ENCODE measurements around the gene EDAR.

The EDAR gene

GRCh38 chr2:109018452-109018851 is 29.4 kb upstream of the EDAR start:
- H3K27me3 ChIP-seq (ENCODE audit: insufficient read depth, poor library complexity, severe bottlenecking) = peaks cover 3% of the 10 kb centered on the region
- no peak for DNase-seq (ENCODE audit: low read depth in 1 of 2, low spot score in 1 of 2)
- no peak overlapping the region for H3K4me3 ChIP-seq (replicated peaks; ENCODE audit: insufficient read depth, low read length)

GRCh38 chr2:109017017-109017416 is 28.0 kb upstream of the EDAR start:
- no peak overlapping the region for H3K27ac ChIP-seq (replicated peaks)
- TF ChIP-seq GABPA (IDR thresholded peaks at IDR 0.05; ENCODE audit: low read depth) (no peak), REST (IDR thresholded peaks at IDR 0.05; ENCODE audit: insufficient replicate concordance, low read depth) (no peak), POLR2AphosphoS5 (IDR thresholded peaks at IDR 0.05; ENCODE audit: low read depth) (no peak), SPI1 (IDR thresholded peaks at IDR 0.05; ENCODE audit: borderline replicate concordance, low read depth) (no peak), CTCF (IDR thresholded peaks at IDR 0.05; ENCODE audit: insufficient read depth, low read length) (no peak)
- peaks cover 3% of the 10 kb centered on the region for H3K27me3 ChIP-seq (ENCODE audit: insufficient read depth, poor library complexity, severe bottlenecking)
- DNase-seq (ENCODE audit: low read depth in 1 of 2, low spot score in 1 of 2) = no peak
- no peak overlapping the region for H3K4me3 ChIP-seq (replicated peaks; ENCODE audit: insufficient read depth, low read length)

More at GRCh38 chr2:109018452-109018851, 29.4 kb upstream of the EDAR start:
- H3K27ac ChIP-seq (replicated peaks) = no peak overlapping the region
- TF ChIP-seq GABPA (IDR thresholded peaks at IDR 0.05; ENCODE audit: low read depth) = no peak
- no peak for TF ChIP-seq CTCF (IDR thresholded peaks at IDR 0.05; ENCODE audit: insufficient read depth, low read length)
- no peak for TF ChIP-seq POLR2AphosphoS5 (IDR thresholded peaks at IDR 0.05; ENCODE audit: low read depth)
- no peak for TF ChIP-seq SPI1 (IDR thresholded peaks at IDR 0.05; ENCODE audit: borderline replicate concordance, low read depth)
- TF ChIP-seq REST (IDR thresholded peaks at IDR 0.05; ENCODE audit: insufficient replicate concordance, low read depth) = no peak

- Histone ChIP-seq H3K27ac (replicated peaks) (no peak overlapping the region), H3K27me3 (ENCODE audit: insufficient read depth, poor library complexity, severe bottlenecking) (peaks cover 3% of the 10 kb centered on the region), H3K4me3 (replicated peaks; ENCODE audit: insufficient read depth, low read length) (no peak overlapping the region)
- TF ChIP-seq SPI1 (IDR thresholded peaks at IDR 0.05; ENCODE audit: borderline replicate concordance, low read depth) (no peak), REST (IDR thresholded peaks at IDR 0.05; ENCODE audit: insufficient replicate concordance, low read depth) (no peak), POLR2AphosphoS5 (IDR thresholded peaks at IDR 0.05; ENCODE audit: low read depth) (no peak), CTCF (IDR thresholded peaks at IDR 0.05; ENCODE audit: insufficient read depth, low read length) (no peak), GABPA (IDR thresholded peaks at IDR 0.05; ENCODE audit: low read depth) (no peak)
- no peak for DNase-seq (ENCODE audit: low read depth in 1 of 2, low spot score in 1 of 2)
Observed at GRCh38 chr2:109016376-109016775, 27.4 kb upstream of the EDAR start.
